CD4-positive, alpha-beta memory T cell (primary cell): ENCODE data around the gene CACNA1S. TPM values are rescaled to one million over a fixed set of nuclear protein-coding genes. Genes with fewer than 3 reads are reported as not detected.

Source experiments
- CTCF ChIA-PET: fragments of 350-600 bp; sonication (Branson Sonifier 250); formaldehyde crosslinking; loops from one replicate; lab custom pipeline; 2021; ENCODE audit warnings: inconsistent platforms; ENCODE audit not compliant: partially characterized antibody; lab: Charles Lee
- POLR2A ChIA-PET: fragments of 350-600 bp; sonication (Branson Sonifier 250); formaldehyde crosslinking; loops from one replicate; lab custom pipeline; 2021; ENCODE audit not compliant: partially characterized antibody; lab: Charles Lee
- DNase-seq, 5 donors: peaks; one replicate each; pipeline versions ENCODE4 v3.0.0 to v3.0.0-alpha.2; 2020 to 2022; ENCODE audit warnings: mixed read lengths in 1 of 5
- H3K27ac ChIP-seq: one replicate; pipeline ENCODE4 v1.7.0; 2013; ENCODE audit warnings: low read depth, low read length
- H3K27me3 ChIP-seq: 2 replicates; pipeline ENCODE4 v1.7.0; 2013; ENCODE audit warnings: mild to moderate bottlenecking, low read length, moderate library complexity; ENCODE audit not compliant: insufficient read depth
- H3K36me3 ChIP-seq: 2 replicates; pipeline ENCODE4 v1.7.0; 2013; ENCODE audit warnings: mild to moderate bottlenecking, low read length, moderate library complexity; ENCODE audit not compliant: insufficient read depth
- H3K4me1 ChIP-seq: 2 replicates; pipeline ENCODE4 v1.7.0; 2013; ENCODE audit warnings: mild to moderate bottlenecking, low read length, moderate library complexity; ENCODE audit not compliant: insufficient read depth
- H3K4me3 ChIP-seq, 2 donors: one replicate each; pipeline ENCODE4 v1.7.0; 2013; ENCODE audit warnings: low read length in 2 of 2, mild to moderate bottlenecking in 1 of 2
- H3K9me3 ChIP-seq, 2 donors: one replicate each; pipeline ENCODE4 v1.7.0; 2013; ENCODE audit warnings: low read length in 2 of 2, control low read depth in 1 of 2; ENCODE audit not compliant: control insufficient read depth in 1 of 2
- H3K27ac Mint-ChIP-seq, 7 donors: one replicate each; pipeline ENCODE4 v1.8.0; 2020 to 2021; ENCODE audit warnings: mixed read lengths in 7 of 7, mild to moderate bottlenecking in 6 of 7, inconsistent platforms in 3 of 7, moderate library complexity in 3 of 7
- H3K27me3 Mint-ChIP-seq, 2 donors: one replicate each; pipeline ENCODE4 v1.8.0; 2020 to 2021; ENCODE audit warnings: mixed read lengths in 2 of 2
- H3K36me3 Mint-ChIP-seq, 2 donors: one replicate each; pipeline ENCODE4 v1.8.0; 2020 to 2021; ENCODE audit warnings: mixed read lengths in 2 of 2, inconsistent platforms in 1 of 2, mild to moderate bottlenecking in 1 of 2
- H3K4me1 Mint-ChIP-seq, 4 donors: one replicate each; pipeline ENCODE4 v1.8.0; 2020 to 2021; ENCODE audit warnings: mixed read lengths in 4 of 4, mild to moderate bottlenecking in 1 of 4
- H3K4me3 Mint-ChIP-seq, 8 donors: one replicate each; pipeline ENCODE4 v1.8.0; 2020 to 2021; ENCODE audit warnings: mixed read lengths in 8 of 8, mild to moderate bottlenecking in 7 of 8, moderate library complexity in 6 of 8, inconsistent platforms in 3 of 8
- H3K9me3 Mint-ChIP-seq, 8 donors: one replicate each; pipeline ENCODE4 v1.8.0; 2020 to 2021; ENCODE audit warnings: mixed read lengths in 8 of 8, mild to moderate bottlenecking in 5 of 8, inconsistent platforms in 3 of 8, moderate library complexity in 1 of 8
- intact Hi-C: fragments of 100-400 bp; cut with micrococcal nuclease; formaldehyde crosslinking; loops from one replicate; pipeline ENCODE4 v1.15.1; 2023
- polyA plus RNA-seq, 2 donors: library from polyadenylated mRNA; unstranded; fragments of 300-500 nt; fragmentation: Illumina TruSeq; gene quantifications; one replicate each; pipeline ENCODE4 v1.2.3, GENCODE V29; 2021
- total RNA-seq, 2 experiments: library from RNA; stranded (reverse); gene quantifications; one replicate each; pipeline ENCODE4 v1.2.3, GENCODE V29; 2021

Gene CACNA1S
- total RNA-seq: not detected
- polyA plus RNA-seq: not detected

DNA sequence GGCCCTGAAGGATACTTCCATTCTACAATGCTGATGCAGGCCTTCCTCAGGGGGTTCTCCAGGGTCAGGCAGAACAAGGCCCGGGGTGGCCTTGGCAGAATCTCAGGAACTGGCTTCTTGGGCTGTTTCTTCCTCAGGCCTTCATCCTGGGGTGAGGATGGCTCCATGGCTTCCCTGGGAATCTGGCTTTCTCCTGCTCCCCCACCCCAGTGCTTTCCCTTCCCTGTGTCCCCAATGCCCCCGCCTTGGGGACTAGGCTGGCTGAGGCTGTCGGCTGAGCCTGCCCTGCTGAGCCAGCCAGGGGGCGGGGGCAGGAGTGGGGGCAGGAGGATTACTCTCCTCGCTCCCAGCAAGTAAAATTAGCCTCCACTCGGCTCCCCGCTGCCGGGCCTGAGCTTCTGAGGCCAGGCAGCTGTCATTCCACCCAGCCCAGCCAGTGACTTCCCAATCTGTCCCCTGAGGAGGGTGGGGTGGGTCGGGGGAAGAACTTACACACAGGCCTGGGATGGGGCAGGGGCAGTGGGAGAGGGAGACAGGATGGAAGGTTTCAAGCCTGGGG, at the start of gene CACNA1S:
Gene CACNA1S (minus strand): TSS at position 254 of the 559 bp plus-strand sequence. CDS start 87 bp downstream, at position 167.
- H3K27me3 ChIP-seq: no peaks in the 10 kb centered on the region
- intact Hi-C loops: loop anchor here (10.0 kb wide), 2 partner anchors 487 to 557 kb away; partner anchors contain the start of gene KIF14
- Mint-ChIP-seq H3K36me3 (no peaks in the 10 kb centered on the region), H3K27ac (peak within 1 kb of the TSS in 3 of 7 donors; percentile 22 to 79 (median 74)), H3K27me3 (no peaks in the 10 kb centered on the region), H3K4me1 (peaks cover 2 to 22% (median 10%) of the 10 kb centered on the region in 4 donors), H3K4me3 (peak within 1 kb of the TSS in 7 of 8 donors; percentile 36 to 73 (median 54)), H3K9me3 (no peaks in the 10 kb centered on the region)
- POLR2A ChIA-PET: no interaction called here
- peaks cover 10% of the 10 kb centered on the region for H3K4me1 ChIP-seq
- no peak within 1 kb of the TSS for H3K4me3 ChIP-seq
- no peak for DNase-seq
- H3K36me3 ChIP-seq: no peaks in the 10 kb centered on the region
- no peak within 1 kb of the TSS for H3K27ac ChIP-seq
- CTCF ChIA-PET: interaction anchor here (0.6 to 4.0 kb wide), 4 partner anchors 27 to 173 kb away, joined by 3 to 57 read pairs (median 24); no protein-coding TSS in a partner anchor
- no peaks in the 10 kb centered on the region for H3K9me3 ChIP-seq

DNA sequence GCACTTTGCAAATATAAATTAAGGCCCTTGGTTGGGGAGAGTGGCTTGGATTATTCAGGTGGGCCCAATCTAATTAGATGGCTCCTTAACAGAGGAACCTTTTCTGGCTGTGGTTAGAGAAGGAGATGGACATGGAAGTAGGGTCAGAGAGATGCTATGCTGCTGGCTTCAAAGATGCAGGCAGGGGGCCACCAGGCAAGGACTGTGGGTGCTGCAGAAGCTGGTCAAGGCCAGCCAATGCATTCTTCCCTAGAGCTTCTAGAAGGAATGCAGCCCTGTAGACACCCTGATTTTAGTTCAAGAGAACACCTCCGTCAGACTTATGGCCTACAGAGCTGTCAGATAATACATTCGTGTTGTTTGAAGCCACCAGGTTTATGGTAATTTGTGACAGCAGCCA, 45.7 kb upstream of the CACNA1S start:
- Histone ChIP-seq H3K27ac (no peak overlapping the region), H3K36me3 (no peaks in the 10 kb centered on the region), H3K9me3 (no peaks in the 10 kb centered on the region), H3K27me3 (no peaks in the 10 kb centered on the region), H3K4me1 (peaks cover 16% of the 10 kb centered on the region), H3K4me3 (no peak overlapping the region)
- Mint-ChIP-seq H3K36me3 (peaks cover 0 to 4% of the 10 kb centered on the region in 2 donors), H3K27ac (no peak overlapping the region), H3K9me3 (peaks cover 0 to 2% (median 0%) of the 10 kb centered on the region in 8 donors), H3K27me3 (peaks cover 10 to 24% of the 10 kb centered on the region in 2 donors), H3K4me3 (peak overlapping the region in 1 of 8 donors; percentile 10), H3K4me1 (peaks cover 11 to 26% (median 15%) of the 10 kb centered on the region in 4 donors)
- no peak for DNase-seq
- intact Hi-C loops: no loop called here
- POLR2A ChIA-PET: interaction anchor here (0.8 kb wide), 1 partner anchor 13 kb away, joined by 3 read pairs; no protein-coding TSS in a partner anchor
- CTCF ChIA-PET: interaction anchor here (0.5 to 2.2 kb wide), 2 partner anchors 12 to 39 kb away, joined by 3 to 9 read pairs; no protein-coding TSS in a partner anchor

GRCh38 chr1:201156819-201157218, 44.6 kb upstream of the CACNA1S start:
- DNase-seq: no peak
- H3K4me1 Mint-ChIP-seq: peaks cover 14 to 33% (median 20%) of the 10 kb centered on the region in 4 donors
- Histone ChIP-seq H3K27me3 (no peaks in the 10 kb centered on the region), H3K4me1 (peaks cover 21% of the 10 kb centered on the region), H3K4me3 (no peak overlapping the region), H3K9me3 (no peaks in the 10 kb centered on the region), H3K36me3 (no peaks in the 10 kb centered on the region), H3K27ac (no peak overlapping the region)
- H3K27me3 Mint-ChIP-seq: peaks cover 10 to 24% of the 10 kb centered on the region in 2 donors
- CTCF ChIA-PET: no interaction called here
- POLR2A ChIA-PET: interaction anchor here (0.7 kb wide), 1 partner anchor 13 kb away, joined by 3 read pairs; no protein-coding TSS in a partner anchor
- intact Hi-C loops: no loop called here
- H3K4me3 Mint-ChIP-seq: peak overlapping the region in 2 of 8 donors; percentile 2 to 9
- no peaks in the 10 kb centered on the region for H3K9me3 Mint-ChIP-seq
- no peak overlapping the region for H3K27ac Mint-ChIP-seq
- H3K36me3 Mint-ChIP-seq: peaks cover 0 to 4% of the 10 kb centered on the region in 2 donors

GRCh38 chr1:201156346-201156745, 44.1 kb upstream of the CACNA1S start:
- ChIA-PET CTCF (interaction anchor here (2.6 kb wide), 1 partner anchor 42 kb away, joined by 11 read pairs; no protein-coding TSS in a partner anchor), POLR2A (interaction anchor here (0.7 kb wide), 1 partner anchor 13 kb away, joined by 3 read pairs; no protein-coding TSS in a partner anchor)
- Mint-ChIP-seq H3K36me3 (peaks cover 2 to 7% of the 10 kb centered on the region in 2 donors), H3K4me1 (peaks cover 15 to 33% (median 20%) of the 10 kb centered on the region in 4 donors), H3K27me3 (peaks cover 10 to 23% of the 10 kb centered on the region in 2 donors), H3K27ac (no peak overlapping the region), H3K4me3 (peak overlapping the region in 2 of 8 donors; percentile 2 to 9), H3K9me3 (no peaks in the 10 kb centered on the region)
- no peaks in the 10 kb centered on the region for H3K9me3 ChIP-seq
- H3K27me3 ChIP-seq: no peaks in the 10 kb centered on the region
- H3K4me3 ChIP-seq: no peak overlapping the region
- no peaks in the 10 kb centered on the region for H3K36me3 ChIP-seq
- H3K27ac ChIP-seq: no peak overlapping the region
- no peak for DNase-seq
- intact Hi-C loops: no loop called here
- peaks cover 21% of the 10 kb centered on the region for H3K4me1 ChIP-seq

GRCh38 chr1:201155354-201155753, 43.1 kb upstream of the CACNA1S start:
- Mint-ChIP-seq H3K9me3 (no peaks in the 10 kb centered on the region), H3K27me3 (peaks cover 6 to 19% of the 10 kb centered on the region in 2 donors), H3K4me3 (peak overlapping the region in 5 of 8 donors; percentile 8 to 93 (median 24)), H3K27ac (peak overlapping the region in 1 of 7 donors; percentile 9), H3K36me3 (peaks cover 9 to 14% of the 10 kb centered on the region in 2 donors), H3K4me1 (peaks cover 18 to 33% (median 22%) of the 10 kb centered on the region in 4 donors)
- CTCF ChIA-PET: interaction anchor here (1.2 to 2.6 kb wide), 2 partner anchors 37 to 41 kb away, joined by 4 to 11 read pairs; no protein-coding TSS in a partner anchor
- POLR2A ChIA-PET: no interaction called here
- Histone ChIP-seq H3K36me3 (no peaks in the 10 kb centered on the region), H3K27ac (no peak overlapping the region), H3K27me3 (no peaks in the 10 kb centered on the region), H3K4me1 (peaks cover 21% of the 10 kb centered on the region), H3K9me3 (no peaks in the 10 kb centered on the region), H3K4me3 (no peak overlapping the region)
- intact Hi-C loops: no loop called here
- no peak for DNase-seq

GRCh38 chr1:201154389-201155165, 42.4 kb upstream of the CACNA1S start, which contains the start of gene TMEM9:
Gene TMEM9 (minus strand): TSS chr1:201154474. CDS start chr1:201153923, 551 bp downstream.
- Mint-ChIP-seq H3K27ac (peak within 1 kb of the TSS; percentile 89 to 94 (median 94)), H3K4me1 (peaks cover 18 to 33% (median 22%) of the 10 kb centered on the region in 4 donors), H3K36me3 (peaks cover 9 to 16% of the 10 kb centered on the region in 2 donors), H3K27me3 (peaks cover 6 to 18% of the 10 kb centered on the region in 2 donors), H3K9me3 (no peaks in the 10 kb centered on the region), H3K4me3 (peak within 1 kb of the TSS; percentile 88 to 96 (median 92))
- ChIA-PET CTCF (interaction anchor here (0.7 to 2.6 kb wide), 6 partner anchors 16 to 135 kb away, joined by 3 to 11 read pairs (median 4); no protein-coding TSS in a partner anchor), POLR2A (interaction anchor here (1.0 to 1.6 kb wide), 4 partner anchors 17 to 135 kb away, joined by 4 to 8 read pairs (median 6); partner anchors contain the start of gene KIF21B)
- Histone ChIP-seq H3K4me1 (peaks cover 21% of the 10 kb centered on the region), H3K4me3 (peak within 1 kb of the TSS; percentile 64 to 73), H3K27me3 (no peaks in the 10 kb centered on the region), H3K27ac (peak within 1 kb of the TSS; percentile 48), H3K9me3 (no peaks in the 10 kb centered on the region), H3K36me3 (no peaks in the 10 kb centered on the region)
- peak; percentile 95 to 98 (median 96) for DNase-seq
- intact Hi-C loops: loop anchor here (1.0 to 5.0 kb wide), 3 partner anchors 16 to 132 kb away; partner anchors contain the start of gene KIF21B
